C4-2B (cell line): ENCODE results near the gene CACNA2D3.

Experiments
- CTCF ChIP-seq: fragments of 450-650 bp; conservative IDR thresholded peaks from 2 replicates; pipeline ENCODE4 v1.5.1; 2017; ENCODE audit warnings: mild to moderate bottlenecking
- ZFX ChIP-seq: fragments of 450-650 bp; IDR thresholded peaks from 2 replicates; pipeline ENCODE4 v1.6.1; 2017

DNA sequence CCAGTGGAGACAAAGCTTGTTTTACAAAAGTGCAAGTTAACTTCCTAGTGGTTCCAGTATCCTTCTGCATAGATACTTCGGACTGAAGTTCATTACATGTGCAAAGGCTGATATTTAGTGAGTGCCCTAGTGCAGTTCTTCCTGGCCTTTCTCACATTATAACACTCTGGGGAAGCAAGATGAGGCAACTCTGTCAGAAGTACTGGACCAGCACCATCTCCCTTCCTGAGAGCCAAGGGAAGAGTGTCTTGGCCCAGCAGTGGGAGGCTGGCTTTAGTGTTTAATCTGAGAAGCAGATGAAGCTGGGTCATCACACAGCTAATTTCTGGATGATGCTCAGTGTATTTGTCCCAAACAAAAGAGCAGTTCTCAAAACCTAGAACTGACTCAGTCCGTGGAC is 397.7 kb downstream of the CACNA2D3 start:
- no peak for TF ChIP-seq CTCF
- no peak for TF ChIP-seq ZFX
